Fibroblast of lung (primary cell): ENCODE results near the gene ATP9B. TPM values are rescaled to one million over a fixed set of nuclear protein-coding genes. Genes with fewer than 3 reads are reported as not detected.
A peak's percentile ranks its signal among the peaks of the same experiment; 100 is the strongest.
"Not testable (repeated sequence)": the region's sequence is repeated elsewhere in the genome, so short reads cannot be mapped to it uniquely, and the experiment has no call there.

Experiments
- DNase-seq, 2 donors: peaks; one replicate each; pipeline versions ENCODE4 v3.0.0 to v3.0.0-alpha.2; 2010; ENCODE audit warnings: low read depth in 2 of 2
- H2AFZ ChIP-seq: 2 replicates; pipeline ENCODE4 v1.5.1; 2012; ENCODE audit warnings: low read length, control low read depth, inconsistent platforms
- H3K27ac ChIP-seq: 2 replicates; pipeline ENCODE4 v1.5.1; 2011; ENCODE audit warnings: low read length, control low read depth; ENCODE audit not compliant: insufficient read depth
- H3K27me3 ChIP-seq: 2 replicates; pipeline ENCODE4 v1.5.1; 2011; ENCODE audit warnings: mild to moderate bottlenecking, low read length; ENCODE audit not compliant: control insufficient read depth, insufficient read depth
- H3K36me3 ChIP-seq: 2 replicates; pipeline ENCODE4 v1.5.1; 2011; ENCODE audit warnings: low read length; ENCODE audit not compliant: control insufficient read depth, insufficient read depth
- H3K4me1 ChIP-seq: 2 replicates; pipeline ENCODE4 v1.5.1; 2011; ENCODE audit warnings: low read length; ENCODE audit not compliant: control insufficient read depth, insufficient read depth; ENCODE audit errors: extremely low read depth
- H3K4me2 ChIP-seq: 2 replicates; pipeline ENCODE4 v1.5.1; 2011; ENCODE audit warnings: low read length, control low read depth; ENCODE audit not compliant: insufficient read depth; ENCODE audit errors: extremely low read depth
- H3K4me3 ChIP-seq, 4 experiments: fragments of 200-600 bp in 1 of 4; sonication (generic) in 1 of 4; replicated peaks in 1 of 4; 2 replicates each; pipeline ENCODE4 v1.5.1; 2011 to 2016; ENCODE audit warnings: low read length in 4 of 4, low read depth in 3 of 4, mild to moderate bottlenecking in 3 of 4, control low read depth in 2 of 4, inconsistent platforms in 1 of 4, mixed read lengths in 1 of 4; ENCODE audit not compliant: insufficient read depth in 1 of 4; ENCODE audit errors: control extremely low read depth in 1 of 4
- H3K79me2 ChIP-seq: 2 replicates; pipeline ENCODE4 v1.5.1; 2012; ENCODE audit warnings: mild to moderate bottlenecking, low read length, inconsistent platforms; ENCODE audit not compliant: control insufficient read depth, insufficient read depth
- H3K9ac ChIP-seq: 2 replicates; pipeline ENCODE4 v1.5.1; 2011; ENCODE audit warnings: mild to moderate bottlenecking, low read length, control low read depth; ENCODE audit not compliant: insufficient read depth
- H3K9me3 ChIP-seq: 2 replicates; pipeline ENCODE4 v1.5.1; 2012; ENCODE audit warnings: low read depth, low read length; ENCODE audit not compliant: control insufficient read depth, insufficient read depth
- H4K20me1 ChIP-seq: 2 replicates; pipeline ENCODE4 v1.5.1; 2011; ENCODE audit warnings: low read length; ENCODE audit not compliant: control insufficient read depth, insufficient read depth; ENCODE audit errors: extremely low read depth
- CTCF ChIP-seq, 2 donors: IDR thresholded peaks in 1 of 2; conservative IDR thresholded peaks in 1 of 2; 1 replicate in 1 of 2; 2 replicates in 1 of 2; pipeline ENCODE4 v1.5.1; 2011 to 2012; ENCODE audit warnings: low read length in 2 of 2, control low read depth in 1 of 2, inconsistent platforms in 1 of 2, low read depth in 1 of 2, mild to moderate bottlenecking in 1 of 2
- EZH2 ChIP-seq: IDR thresholded peaks from 2 replicates; pipeline ENCODE4 v1.5.1; 2012; ENCODE audit warnings: low read length, control low read depth, mild to moderate bottlenecking; ENCODE audit errors: missing control alignments
- polyA plus RNA-seq, 2 donors: library from polyadenylated mRNA; depleted of rRNA in 1 of 2; stranded (reverse) in 1 of 2; unstranded in 1 of 2; fragments of >200 nt; gene quantifications; 2 replicates each; pipeline ENCODE4 v1.2.1, GENCODE V29; 2011 to 2012; ENCODE audit warnings: missing spikeins in 1 of 2
- total RNA-seq: library from RNA; depleted of rRNA; stranded (reverse); fragments of >200 nt; gene quantifications from 2 replicates; pipeline ENCODE4 v1.2.1, GENCODE V29; 2014

Gene ATP9B
- total and polyA plus RNA-seq, 2 donors (not counting 1 experiment from before 2014, with no cell fraction given) = 11.2 to 27.7 TPM

GRCh38 chr18:79071037-79071436 lies 1.8 kb downstream of the ATP9B start:
- no peak for TF ChIP-seq EZH2
- no peak for TF ChIP-seq CTCF (conservative IDR thresholded peaks at IDR 0.05 in 1 of 2, IDR thresholded peaks at IDR 0.05 in 1 of 2; ENCODE audit: low read depth in 1 of 2, low read length in 2 of 2)
- Histone ChIP-seq H3K36me3 (no peaks in the 10 kb centered on the region), H3K4me3 (peak overlapping the region in 2 of 4 experiments; percentile 1 to 91), H2AFZ (no peak overlapping the region), H3K27me3 (no peaks in the 10 kb centered on the region), H3K4me2 (peak overlapping the region; percentile 87), H3K4me1 (no peaks in the 10 kb centered on the region), H3K9me3 (no peaks in the 10 kb centered on the region), H3K9ac (no peak overlapping the region), H4K20me1 (no peaks in the 10 kb centered on the region), H3K79me2 (peaks cover 21% of the 10 kb centered on the region), H3K27ac (no peak overlapping the region)
- no peak for DNase-seq

- DNase-seq = no peak
- peaks cover 21% of the 10 kb centered on the region for H3K79me2 ChIP-seq
These were observed 2.5 kb downstream of the ATP9B start for GRCh38 chr18:79071503-79072210.

GRCh38 chr18:79072655-79073054 lies 3.5 kb downstream of the ATP9B start:
- not testable (repeated sequence) for H3K27ac ChIP-seq, H2AFZ ChIP-seq, H3K4me1 ChIP-seq, H3K27me3 ChIP-seq, H3K9me3 ChIP-seq, DNase-seq, H3K36me3 ChIP-seq, H3K4me3 ChIP-seq, H3K9ac ChIP-seq, H3K4me2 ChIP-seq, H4K20me1 ChIP-seq
- peaks cover 25% of the 10 kb centered on the region for H3K79me2 ChIP-seq

More at GRCh38 chr18:79071503-79072210, 2.5 kb downstream of the ATP9B start:
- Histone ChIP-seq H3K4me2 (no peak overlapping the region), H3K4me1 (no peaks in the 10 kb centered on the region), H3K27me3 (no peaks in the 10 kb centered on the region), H2AFZ (no peak overlapping the region), H4K20me1 (no peaks in the 10 kb centered on the region), H3K36me3 (no peaks in the 10 kb centered on the region), H3K4me3 (no peak overlapping the region), H3K9me3 (no peaks in the 10 kb centered on the region), H3K27ac (no peak overlapping the region), H3K9ac (no peak overlapping the region)
- TF ChIP-seq EZH2 (no peak), CTCF (conservative IDR thresholded peaks at IDR 0.05 in 1 of 2, IDR thresholded peaks at IDR 0.05 in 1 of 2; ENCODE audit: low read depth in 1 of 2, low read length in 2 of 2) (no peak)
